Neural cell (in vitro differentiated cells): ENCODE results near the gene SGF29. TPM values are rescaled to one million over a fixed set of nuclear protein-coding genes. Genes with fewer than 3 reads are reported as not detected.

Experiments used
- H2AFZ ChIP-seq: fragments of 200-600, 300-800 bp; sonication (generic), shearing (Covaris generic); 2 replicates; pipeline ENCODE4 v1.6.0; 2014; ENCODE audit warnings: low read depth, mild to moderate bottlenecking, antibody characterized with exemption, low read length, moderate library complexity
- H3F3A ChIP-seq: fragments of 200-600 bp; shearing (Covaris generic); 2 replicates; pipeline ENCODE4 v1.6.1; 2016; ENCODE audit warnings: mild to moderate bottlenecking, moderate library complexity, mixed read lengths, antibody characterized with exemption, low read length; ENCODE audit not compliant: insufficient read depth, poor library complexity, severe bottlenecking
- H3K27ac ChIP-seq: fragments of 200-600, 300-800 bp; sonication (generic), shearing (Covaris generic); 2 replicates; pipeline ENCODE4 v1.5.1; 2014; ENCODE audit warnings: mild to moderate bottlenecking, low read length, moderate library complexity
- H3K27me3 ChIP-seq: fragments of 300-800, 200-600 bp; sonication (generic), shearing (Covaris generic); 2 replicates; pipeline ENCODE4 v1.6.0; 2014; ENCODE audit warnings: mild to moderate bottlenecking, low read depth, low read length, moderate library complexity; ENCODE audit not compliant: insufficient read depth
- H3K36me3 ChIP-seq: fragments of 300-800, 200-600 bp; sonication (generic), shearing (Covaris generic); 2 replicates; pipeline ENCODE4 v1.5.1; 2014; ENCODE audit warnings: mild to moderate bottlenecking, antibody characterized with exemption, low read length, moderate library complexity; ENCODE audit not compliant: insufficient read depth
- H3K4me2 ChIP-seq: fragments of 300-800, 200-600 bp; sonication (generic), shearing (Covaris generic); 2 replicates; pipeline ENCODE4 v1.6.0; 2014; ENCODE audit warnings: mild to moderate bottlenecking, low read length
- H3K4me3 ChIP-seq: fragments of 300-800, 200-600 bp; sonication (generic), shearing (Covaris generic); 2 replicates; pipeline ENCODE4 v1.5.1; 2014; ENCODE audit warnings: mild to moderate bottlenecking, low read length, moderate library complexity
- H3K79me2 ChIP-seq: fragments of 200-600 bp; shearing (Covaris generic); replicated peaks from 2 replicates; pipeline ENCODE4 v1.6.0; 2014; ENCODE audit warnings: mild to moderate bottlenecking, low read length, moderate library complexity; ENCODE audit not compliant: insufficient read depth
- H3K9ac ChIP-seq: fragments of 300-800, 200-600 bp; sonication (generic), shearing (Covaris generic); 2 replicates; pipeline ENCODE4 v1.6.1; 2016; ENCODE audit warnings: mild to moderate bottlenecking, low read length, mixed read lengths
- H3K9me2 ChIP-seq: fragments of 200-600 bp; shearing (Covaris generic); 2 replicates; pipeline ENCODE4 v1.6.1; 2016; ENCODE audit warnings: mild to moderate bottlenecking, low read length, mixed read lengths; ENCODE audit not compliant: insufficient read depth
- H3K9me3 ChIP-seq: fragments of 200-600, 300-800 bp; sonication (generic), shearing (Covaris generic); 2 replicates; pipeline ENCODE4 v1.6.1; 2016; ENCODE audit warnings: mild to moderate bottlenecking, mixed run types, low read length, moderate library complexity, mixed read lengths
- H4K20me1 ChIP-seq: fragments of 200-600 bp; shearing (Covaris generic); 2 replicates; pipeline ENCODE4 v1.6.1; 2016; ENCODE audit warnings: mild to moderate bottlenecking, mixed run types; ENCODE audit not compliant: insufficient read depth
- CTCF ChIP-seq: fragments of 450-650 bp; IDR thresholded peaks from 2 replicates; pipeline ENCODE4 v1.5.1; 2014; ENCODE audit warnings: antibody characterized with exemption, mild to moderate bottlenecking, moderate library complexity; ENCODE audit not compliant: poor library complexity, severe bottlenecking
- EP300 ChIP-seq: fragments of 450-650 bp; conservative IDR thresholded peaks from 2 replicates; pipeline ENCODE4 v1.6.1; 2014; ENCODE audit warnings: antibody characterized with exemption, mild to moderate bottlenecking, moderate library complexity; ENCODE audit not compliant: poor library complexity, severe bottlenecking
- EZH2 ChIP-seq: fragments of 200-600, 300-800 bp; shearing (Covaris generic), sonication (generic); IDR thresholded peaks from 2 replicates; pipeline ENCODE4 v1.6.1; 2014; ENCODE audit warnings: antibody characterized with exemption, low read length, borderline replicate concordance, mild to moderate bottlenecking; ENCODE audit not compliant: insufficient read depth, poor library complexity, severe bottlenecking
- MXI1 ChIP-seq: fragments of 450-650 bp; conservative IDR thresholded peaks from 2 replicates; pipeline ENCODE4 v1.6.1; 2014; ENCODE audit warnings: antibody characterized with exemption, mild to moderate bottlenecking; ENCODE audit not compliant: poor library complexity, severe bottlenecking
- POLR2AphosphoS5 ChIP-seq: IDR thresholded peaks from 2 replicates; pipeline ENCODE4 v1.6.1; 2012
- RAD21 ChIP-seq: fragments of 450-650 bp; conservative IDR thresholded peaks from 2 replicates; pipeline ENCODE4 v1.6.1; 2014; ENCODE audit warnings: antibody characterized with exemption, mild to moderate bottlenecking, moderate library complexity
- REST ChIP-seq: IDR thresholded peaks from 2 replicates; pipeline ENCODE4 v1.6.1; 2012; ENCODE audit warnings: borderline replicate concordance
- SMC3 ChIP-seq: fragments of 450-650 bp; conservative IDR thresholded peaks from 2 replicates; pipeline ENCODE4 v1.6.1; 2014; ENCODE audit warnings: antibody characterized with exemption, mild to moderate bottlenecking, moderate library complexity; ENCODE audit not compliant: poor library complexity
- TAF1 ChIP-seq: IDR thresholded peaks from 2 replicates; pipeline ENCODE4 v1.6.1; 2012; ENCODE audit warnings: low read depth
- polyA plus RNA-seq: library from polyadenylated mRNA; depleted of rRNA; stranded (reverse); fragments of >200 nt; gene quantifications from 2 replicates; pipeline ENCODE4 v1.2.3, GENCODE V29; 2014

The SGF29 gene
- polyA plus RNA-seq, 1 donor from 2014 or later = 32.8 TPM

- Histone ChIP-seq H3K79me2 (no peaks in the 10 kb centered on the region), H3K4me3 (no peak overlapping the region), H4K20me1 (no peaks in the 10 kb centered on the region), H3F3A (no peaks in the 10 kb centered on the region), H2AFZ (no peak overlapping the region), H3K27me3 (no peaks in the 10 kb centered on the region), H3K36me3 (no peaks in the 10 kb centered on the region), H3K9me2 (no peaks in the 10 kb centered on the region), H3K9me3 (no peaks in the 10 kb centered on the region), H3K27ac (no peak overlapping the region), H3K4me2 (no peak overlapping the region), H3K9ac (no peak overlapping the region)
- TF ChIP-seq MXI1 (no peak), SMC3 (no peak), CTCF (no peak), REST (no peak), EP300 (no peak), EZH2 (no peak), POLR2AphosphoS5 (no peak)
These were observed 48.1 kb upstream of the SGF29 start for GRCh38 chr16:28505489-28506137.

- no peaks in the 10 kb centered on the region for H3K79me2 ChIP-seq
- H3K27ac ChIP-seq = no peak overlapping the region
- H2AFZ ChIP-seq = no peak overlapping the region
- H3K36me3 ChIP-seq = no peaks in the 10 kb centered on the region
- H3K9me3 ChIP-seq = no peaks in the 10 kb centered on the region
- H3K4me2 ChIP-seq = no peak overlapping the region
- no peaks in the 10 kb centered on the region for H3F3A ChIP-seq
- no peak overlapping the region for H3K9ac ChIP-seq
- no peak overlapping the region for H3K4me3 ChIP-seq
- no peaks in the 10 kb centered on the region for H3K27me3 ChIP-seq
- TF ChIP-seq SMC3 = no peak
- TF ChIP-seq POLR2AphosphoS5 = no peak
- TF ChIP-seq RAD21 = no peak
- no peak for TF ChIP-seq CTCF
- no peak for TF ChIP-seq TAF1
- TF ChIP-seq MXI1 = no peak
- no peak for TF ChIP-seq EP300
- no peak for TF ChIP-seq EZH2
- TF ChIP-seq REST = no peak
- H3K9me2 ChIP-seq = no peaks in the 10 kb centered on the region
- H4K20me1 ChIP-seq = no peaks in the 10 kb centered on the region
These were observed 42.7 kb upstream of the SGF29 start for GRCh38 chr16:28511031-28511430.
